Calu3 (cell line): ENCODE data around the gene TTBK1. TPM values are rescaled to one million over a fixed set of nuclear protein-coding genes. Genes with fewer than 3 reads are reported as not detected.

Experiments
- BruUV-seq: library from RNA; stranded (reverse); fragments of 400-500 nt; replicated peaks from 2 replicates; lab custom pipeline; 2021; lab: Mats Ljungman, UMichigan
- CTCF ChIA-PET: fragments of 300-600 bp; sonication (Branson Sonifier 250); formaldehyde crosslinking; loops from one replicate; lab custom pipeline; 2022; ENCODE audit warnings: antibody characterized with exemption; lab: Charles Lee
- DNase-seq: peaks from one replicate; pipeline ENCODE4 v3.0.0; 2022
- H3K27ac Mint-ChIP-seq: one replicate; pipeline ENCODE4 v1.8.0; 2022; ENCODE audit warnings: mixed read lengths; ENCODE audit not compliant: unreplicated experiment
- H3K27me3 Mint-ChIP-seq: one replicate; pipeline ENCODE4 v1.8.0; 2022; ENCODE audit warnings: mixed read lengths; ENCODE audit not compliant: unreplicated experiment
- H3K36me3 Mint-ChIP-seq: one replicate; pipeline ENCODE4 v1.8.0; 2022; ENCODE audit warnings: mild to moderate bottlenecking, moderate library complexity, mixed read lengths; ENCODE audit not compliant: insufficient read depth, unreplicated experiment
- H3K4me1 Mint-ChIP-seq: one replicate; pipeline ENCODE4 v1.8.0; 2022; ENCODE audit warnings: mild to moderate bottlenecking, low read depth, mixed read lengths; ENCODE audit not compliant: unreplicated experiment
- H3K4me3 Mint-ChIP-seq: one replicate; pipeline ENCODE4 v1.8.0; 2022; ENCODE audit warnings: mild to moderate bottlenecking, low read depth, moderate library complexity, mixed read lengths; ENCODE audit not compliant: unreplicated experiment
- H3K9me3 Mint-ChIP-seq: one replicate; pipeline ENCODE4 v1.8.0; 2022; ENCODE audit warnings: low read depth, mixed read lengths; ENCODE audit not compliant: unreplicated experiment
- intact Hi-C: fragments of 100-400 bp; cut with micrococcal nuclease; formaldehyde crosslinking; loops from one replicate; pipeline ENCODE4 v1.10.0; 2022; ENCODE audit not compliant: unreplicated experiment
- total RNA-seq: library from RNA; stranded (reverse); gene quantifications from 2 replicates; pipeline ENCODE4 v1.2.3, GENCODE V29; 2022
- TF ChIP-seq, protein P1 (sequence below): fragments of 200-600 bp; IDR thresholded peaks from one replicate; pipeline ENCODE4 v1.8.0; 2022; ENCODE audit warnings: antibody characterized with exemption; ENCODE audit not compliant: unreplicated experiment

Gene TTBK1
- total RNA-seq, 1 experiment from 2014 or later = 0.17 TPM

DNA sequence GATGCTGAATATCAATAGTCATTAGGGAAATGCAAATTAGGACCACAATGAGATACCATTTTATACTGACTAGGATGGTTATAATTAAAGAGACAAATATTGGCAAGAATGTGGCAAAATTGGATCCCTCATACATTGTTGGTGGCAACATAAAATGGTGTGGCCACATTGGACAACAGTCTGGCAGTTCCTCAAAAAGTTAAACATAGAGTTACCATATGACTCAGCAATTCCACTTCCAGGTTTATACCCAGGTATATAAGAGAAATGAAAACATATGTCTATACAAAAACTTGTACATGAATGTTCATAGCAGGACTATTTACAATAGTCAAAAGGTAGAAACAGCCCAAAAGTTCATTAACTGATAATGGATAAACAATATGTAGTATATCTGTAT, 67.3 kb downstream of the TTBK1 start:
- Mint-ChIP-seq H3K4me3 (no peak overlapping the region), H3K27me3 (peaks cover 22% of the 10 kb centered on the region), H3K27ac (no peak overlapping the region), H3K4me1 (peaks cover 10% of the 10 kb centered on the region), H3K9me3 (no peaks in the 10 kb centered on the region), H3K36me3 (peaks cover 9% of the 10 kb centered on the region)
- TF ChIP-seq, protein P1, sequence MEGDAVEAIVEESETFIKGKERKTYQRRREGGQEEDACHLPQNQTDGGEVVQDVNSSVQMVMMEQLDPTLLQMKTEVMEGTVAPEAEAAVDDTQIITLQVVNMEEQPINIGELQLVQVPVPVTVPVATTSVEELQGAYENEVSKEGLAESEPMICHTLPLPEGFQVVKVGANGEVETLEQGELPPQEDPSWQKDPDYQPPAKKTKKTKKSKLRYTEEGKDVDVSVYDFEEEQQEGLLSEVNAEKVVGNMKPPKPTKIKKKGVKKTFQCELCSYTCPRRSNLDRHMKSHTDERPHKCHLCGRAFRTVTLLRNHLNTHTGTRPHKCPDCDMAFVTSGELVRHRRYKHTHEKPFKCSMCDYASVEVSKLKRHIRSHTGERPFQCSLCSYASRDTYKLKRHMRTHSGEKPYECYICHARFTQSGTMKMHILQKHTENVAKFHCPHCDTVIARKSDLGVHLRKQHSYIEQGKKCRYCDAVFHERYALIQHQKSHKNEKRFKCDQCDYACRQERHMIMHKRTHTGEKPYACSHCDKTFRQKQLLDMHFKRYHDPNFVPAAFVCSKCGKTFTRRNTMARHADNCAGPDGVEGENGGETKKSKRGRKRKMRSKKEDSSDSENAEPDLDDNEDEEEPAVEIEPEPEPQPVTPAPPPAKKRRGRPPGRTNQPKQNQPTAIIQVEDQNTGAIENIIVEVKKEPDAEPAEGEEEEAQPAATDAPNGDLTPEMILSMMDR = no peak
- BruUV-seq = no TSS peak
- intact Hi-C loops = no loop called here
- no peak for DNase-seq
- CTCF ChIA-PET = no interaction called here

DNA sequence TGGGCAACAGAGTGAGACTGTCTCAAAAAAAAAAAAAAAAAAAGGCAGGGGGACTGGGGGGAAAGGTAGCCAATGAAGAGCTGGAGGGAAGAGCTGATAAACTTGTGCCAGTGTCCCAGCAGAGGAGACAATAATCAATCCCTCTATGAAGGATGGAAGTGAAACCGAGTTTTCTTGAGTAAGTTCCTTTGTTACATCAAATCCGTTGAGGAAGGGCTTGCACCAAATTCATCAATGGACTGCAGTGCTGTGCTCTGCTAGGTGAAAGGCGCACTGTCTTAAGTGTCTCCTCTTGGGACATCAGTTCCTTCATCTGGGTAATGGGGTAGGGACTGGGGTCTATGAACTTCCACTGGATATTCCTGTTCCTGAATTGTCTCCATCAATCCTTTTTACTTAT, 68.4 kb downstream of the TTBK1 start:
- Mint-ChIP-seq H3K4me1 (peaks cover 18% of the 10 kb centered on the region), H3K27ac (no peak overlapping the region), H3K4me3 (no peak overlapping the region), H3K9me3 (no peaks in the 10 kb centered on the region), H3K36me3 (peaks cover 9% of the 10 kb centered on the region), H3K27me3 (peaks cover 32% of the 10 kb centered on the region)
- no peak for DNase-seq
- BruUV-seq = no TSS peak
- intact Hi-C loops = no loop called here
- TF ChIP-seq, protein P1 = no peak
- CTCF ChIA-PET = interaction anchor here (0.6 to 1.7 kb wide), 2 partner anchors 15 to 470 kb away, joined by 3 to 4 read pairs; no protein-coding TSS in a partner anchor

DNA sequence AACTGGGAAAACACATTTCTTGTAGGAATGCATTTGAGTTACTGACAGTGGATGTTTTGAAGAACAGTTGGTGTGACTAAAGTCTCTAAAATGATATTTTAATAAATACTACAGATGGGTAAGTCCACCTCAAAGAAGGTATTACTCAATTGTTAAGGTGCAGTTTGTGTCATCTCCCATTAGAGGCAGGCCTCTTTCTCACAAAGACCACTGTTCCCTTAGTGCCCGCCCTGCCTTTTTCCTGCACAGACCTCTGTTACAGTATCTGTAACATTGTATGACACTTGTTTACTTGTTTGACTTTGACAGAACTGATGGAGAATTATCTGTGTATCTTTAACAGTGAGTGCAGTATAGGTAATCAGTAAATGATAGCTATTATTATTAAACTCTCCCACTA, 70.5 kb downstream of the TTBK1 start:
- DNase-seq = no peak
- intact Hi-C loops = no loop called here
- Mint-ChIP-seq H3K4me3 (no peak overlapping the region), H3K27me3 (peaks cover 47% of the 10 kb centered on the region), H3K4me1 (peaks cover 18% of the 10 kb centered on the region), H3K27ac (no peak overlapping the region), H3K36me3 (peaks cover under 1% of the 10 kb centered on the region), H3K9me3 (no peaks in the 10 kb centered on the region)
- CTCF ChIA-PET = interaction anchor here (0.6 to 1.1 kb wide), 4 partner anchors 14 to 894 kb away, joined by 3 to 8 read pairs (median 4); no protein-coding TSS in a partner anchor
- TF ChIP-seq, protein P1 = no peak
- BruUV-seq = no TSS peak

DNA sequence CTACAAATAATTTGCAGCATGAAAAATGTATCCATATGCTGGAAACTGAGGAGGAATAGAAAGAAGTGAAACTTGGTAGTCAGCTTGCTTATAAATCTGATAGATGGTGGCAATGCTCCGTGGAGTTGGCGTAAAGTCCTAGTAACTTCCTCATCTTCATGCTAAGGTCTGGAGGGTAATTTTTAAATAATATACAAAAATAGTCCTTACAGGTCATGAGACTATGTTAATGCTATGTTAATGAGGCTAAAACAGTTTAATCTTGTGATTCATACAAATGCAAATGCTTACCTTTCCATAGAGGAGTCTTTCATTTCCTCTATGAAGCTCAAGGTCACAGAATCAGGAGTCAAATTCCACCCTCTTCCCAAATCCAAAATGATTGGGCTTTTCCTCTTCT, 74.7 kb downstream of the TTBK1 start:
- CTCF ChIA-PET = interaction anchor here (1.5 to 1.6 kb wide), 2 partner anchors 10 to 16 kb away, joined by 4 read pairs; partner anchors contain the start of gene CRIP3
- no peak for DNase-seq
- peaks cover 47% of the 10 kb centered on the region for H3K27me3 Mint-ChIP-seq
- H3K36me3 Mint-ChIP-seq = no peaks in the 10 kb centered on the region
- intact Hi-C loops = no loop called here
- no TSS peak for BruUV-seq
- H3K4me1 Mint-ChIP-seq = peaks cover 8% of the 10 kb centered on the region
- TF ChIP-seq, protein P1 = no peak
- no peak overlapping the region for H3K27ac Mint-ChIP-seq
- no peak overlapping the region for H3K4me3 Mint-ChIP-seq
- no peaks in the 10 kb centered on the region for H3K9me3 Mint-ChIP-seq
